ENCODE data around the gene SLC29A4.
A peak's percentile ranks its signal among the peaks of the same experiment; 100 is the strongest.
"Not testable (repeated sequence)": the region's sequence is repeated elsewhere in the genome, so short reads cannot be mapped to it uniquely, and the experiment has no call there.

The SLC29A4 gene

GRCh38 chr7:5282543-5283316 lies at the start of gene SLC29A4:
SLC29A4 (plus strand) TSS chr7:5282943; CDS start chr7:5287817, 4,874 bp downstream.
- peak; percentile 40 for DNase-seq

- peak; percentile 51 for DNase-seq
Observed at GRCh38 chr7:5234852-5235831, 47.6 kb upstream of the SLC29A4 start.

DNA sequence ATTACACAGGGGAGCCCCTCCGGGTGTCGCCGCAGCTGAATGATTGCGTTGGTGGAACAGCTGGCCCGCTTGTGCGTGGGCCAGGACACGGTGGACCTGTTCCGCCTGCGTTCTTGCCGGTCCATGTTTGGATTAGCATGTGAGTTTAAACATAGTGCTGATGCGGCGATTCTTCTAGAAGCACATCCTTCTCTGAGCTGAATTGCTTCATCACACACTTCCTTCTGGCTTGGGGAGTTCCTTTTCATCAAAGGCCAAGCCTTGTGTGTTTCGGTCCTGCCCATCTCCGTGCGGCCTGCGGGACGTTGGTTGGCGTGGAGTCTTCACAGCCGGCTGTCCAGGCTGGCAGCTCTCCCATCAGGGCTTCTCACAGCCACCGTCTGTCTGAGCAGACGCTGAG lies 45.5 kb upstream of the SLC29A4 start:
- no peak for DNase-seq

GRCh38 chr7:5238500-5238899 lies 44.2 kb upstream of the SLC29A4 start:
- no peak for DNase-seq

GRCh38 chr7:5243261-5243660 lies 39.5 kb upstream of the SLC29A4 start:
- DNase-seq: no peak

DNA sequence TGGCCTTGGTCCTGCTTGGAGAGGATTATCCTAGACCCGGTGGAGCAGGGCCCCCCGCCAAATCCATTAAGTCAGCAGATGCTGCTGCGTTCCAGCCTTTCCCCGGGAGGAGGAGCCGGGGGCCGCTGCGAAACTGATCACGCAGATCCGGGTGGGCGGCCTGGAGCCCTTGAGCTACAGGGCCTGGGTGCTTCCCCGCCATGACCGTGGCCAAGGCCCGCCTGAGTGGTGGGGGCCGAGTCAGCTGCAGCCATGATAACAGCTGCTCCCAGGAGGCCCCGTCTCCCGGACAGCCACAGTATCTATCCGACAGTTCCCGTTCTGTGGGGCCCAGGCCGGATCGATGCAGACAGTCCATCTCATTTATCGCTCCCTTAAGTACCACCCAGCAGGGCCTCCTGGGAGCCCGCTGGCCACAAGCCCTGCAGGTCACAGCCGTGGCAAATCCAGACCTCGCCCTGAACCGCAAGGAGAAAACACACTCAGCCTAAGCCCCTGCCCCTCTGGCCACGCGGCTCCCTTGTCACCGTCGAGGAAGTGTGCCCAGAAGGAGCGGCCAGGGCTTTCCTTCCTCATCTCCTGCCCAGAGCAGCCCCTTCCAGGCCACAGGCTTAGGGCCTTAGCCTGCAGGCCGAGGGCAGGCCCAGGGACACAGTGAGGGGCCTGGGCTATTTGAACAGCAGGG lies 34.4 kb upstream of the SLC29A4 start:
- DNase-seq: peak; percentile 29

GRCh38 chr7:5250787-5251186 lies 32.0 kb upstream of the SLC29A4 start:
- not testable (repeated sequence) for DNase-seq

GRCh38 chr7:5253529-5253928 lies 29.2 kb upstream of the SLC29A4 start:
- not testable (repeated sequence) for DNase-seq

DNA sequence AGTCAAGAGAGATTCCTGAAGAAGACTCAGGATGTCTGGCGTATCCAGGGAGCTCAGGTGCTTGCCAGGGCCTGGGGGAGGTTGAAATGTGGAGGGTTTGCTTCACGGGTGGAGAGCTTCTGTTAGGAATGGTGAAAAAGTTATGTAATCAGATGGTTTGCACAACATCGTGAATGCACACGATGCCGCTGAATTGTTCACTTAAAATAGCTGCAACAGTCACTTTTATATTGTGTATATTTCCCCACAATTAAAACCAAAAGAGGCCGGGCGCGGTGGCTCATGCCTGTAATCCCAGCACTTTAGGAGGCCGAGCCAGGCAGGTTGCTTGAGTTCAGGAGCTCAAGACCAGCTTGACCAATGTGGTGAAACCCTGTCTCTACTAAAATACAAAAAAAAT lies 28.4 kb upstream of the SLC29A4 start:
- DNase-seq: not testable (repeated sequence)

DNA sequence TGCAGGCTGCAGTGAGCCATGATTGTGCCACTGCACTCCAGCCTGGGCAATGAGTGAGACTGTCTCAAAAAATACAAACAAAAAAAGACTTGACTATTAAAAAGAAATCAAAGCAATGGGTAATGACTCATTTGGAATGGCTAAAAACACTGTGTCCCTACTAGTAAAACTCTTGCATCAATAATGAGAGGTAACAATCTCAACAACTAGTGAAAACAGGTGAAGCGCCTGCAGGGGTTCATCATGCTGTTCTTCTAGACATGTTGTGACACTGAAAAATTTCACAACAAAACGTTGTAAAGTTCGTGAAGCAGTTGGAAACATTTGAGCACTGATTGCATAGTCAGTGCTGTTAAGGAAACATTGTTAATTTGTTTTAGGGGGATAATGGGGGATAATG lies 26.9 kb upstream of the SLC29A4 start:
- DNase-seq: no peak

- DNase-seq: not testable (repeated sequence)
Observed at GRCh38 chr7:5260530-5261068, 22.1 kb upstream of the SLC29A4 start.

GRCh38 chr7:5263066-5263465 lies 19.7 kb upstream of the SLC29A4 start:
- DNase-seq: not testable (repeated sequence)

DNA sequence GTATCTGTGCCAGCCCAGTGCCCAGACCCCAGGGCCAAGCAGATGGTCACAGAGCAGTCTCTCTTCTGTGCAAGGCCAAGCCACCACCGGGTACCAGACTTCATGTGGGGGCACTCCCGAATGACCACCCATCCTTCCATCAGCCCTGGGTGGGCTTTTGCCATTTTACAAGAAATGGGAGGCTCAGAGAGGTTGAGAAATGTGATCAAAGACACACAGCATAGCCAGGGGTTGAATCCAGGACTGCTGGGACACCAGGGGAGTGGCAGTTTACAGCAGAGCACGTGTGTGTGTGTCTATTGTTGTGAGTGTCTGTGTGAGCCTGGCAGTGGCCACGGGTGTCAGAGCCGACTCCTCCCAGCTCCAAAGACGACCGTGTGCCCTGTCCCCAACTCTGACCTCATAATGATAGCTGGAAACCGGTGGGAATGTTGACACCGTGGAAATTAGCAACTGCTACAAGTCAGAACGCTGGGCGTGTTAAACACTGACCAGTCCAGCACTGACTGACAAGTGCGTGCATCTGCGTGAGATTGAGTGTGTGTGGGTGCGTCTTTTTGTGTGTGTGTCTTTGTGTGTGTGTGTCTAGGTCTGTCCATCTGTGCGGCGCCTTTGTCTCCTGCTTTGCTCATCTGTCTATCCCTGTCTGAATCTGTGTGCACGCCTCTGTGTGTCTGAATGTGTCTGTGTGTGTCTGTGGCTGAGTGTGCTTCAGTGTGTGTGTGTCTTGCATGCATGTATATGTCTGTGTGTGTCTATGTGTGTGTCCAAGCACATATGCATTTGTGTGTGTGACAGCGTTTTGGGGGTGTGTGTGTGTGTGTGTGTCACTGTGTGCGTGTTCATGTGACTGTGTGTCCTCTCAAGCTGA lies 17.2 kb upstream of the SLC29A4 start:
- DNase-seq: no peak

DNA sequence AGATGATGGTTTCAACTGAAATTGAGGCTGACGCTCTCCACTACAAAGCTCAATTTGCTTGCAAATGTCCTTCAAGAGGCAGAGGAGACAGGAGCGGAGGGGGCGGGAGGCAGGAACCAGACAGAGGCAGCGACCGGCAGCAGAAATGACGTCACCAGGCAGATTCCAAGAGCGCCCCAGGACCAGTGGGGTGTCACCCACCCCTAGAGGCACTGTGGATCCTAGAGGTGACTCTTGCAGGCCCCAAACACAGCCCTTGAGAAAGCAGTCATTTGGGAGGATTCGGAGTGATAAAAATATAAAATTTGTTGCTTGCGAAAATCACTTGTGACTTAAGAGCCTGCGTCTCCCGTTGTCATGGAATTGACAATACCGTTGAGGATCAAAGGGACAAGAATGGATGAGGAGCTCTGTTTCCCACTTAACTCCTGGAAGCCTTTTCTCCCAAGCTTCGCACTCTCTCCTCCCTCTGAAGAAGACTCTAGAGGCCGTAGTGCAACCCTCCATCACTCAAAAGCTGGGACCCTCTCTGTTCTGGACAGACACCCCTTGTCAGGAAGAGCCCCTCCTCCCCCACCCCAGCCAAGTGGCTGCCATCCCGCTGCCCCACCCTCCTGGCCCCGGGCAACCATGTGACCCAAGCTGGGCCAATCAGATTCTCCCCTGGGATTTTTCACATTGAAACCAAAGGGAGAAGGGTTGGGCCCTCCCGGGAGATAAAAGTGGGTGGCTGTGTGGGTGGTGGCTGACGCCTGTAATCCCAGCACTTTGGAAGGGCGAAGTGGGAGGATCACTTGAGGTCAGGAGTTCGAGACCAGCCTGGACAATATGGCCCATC lies 16.3 kb upstream of the SLC29A4 start:
- no peak for DNase-seq

- not testable (repeated sequence) for DNase-seq
Observed at GRCh38 chr7:5267829-5268228, 14.9 kb upstream of the SLC29A4 start.

DNA sequence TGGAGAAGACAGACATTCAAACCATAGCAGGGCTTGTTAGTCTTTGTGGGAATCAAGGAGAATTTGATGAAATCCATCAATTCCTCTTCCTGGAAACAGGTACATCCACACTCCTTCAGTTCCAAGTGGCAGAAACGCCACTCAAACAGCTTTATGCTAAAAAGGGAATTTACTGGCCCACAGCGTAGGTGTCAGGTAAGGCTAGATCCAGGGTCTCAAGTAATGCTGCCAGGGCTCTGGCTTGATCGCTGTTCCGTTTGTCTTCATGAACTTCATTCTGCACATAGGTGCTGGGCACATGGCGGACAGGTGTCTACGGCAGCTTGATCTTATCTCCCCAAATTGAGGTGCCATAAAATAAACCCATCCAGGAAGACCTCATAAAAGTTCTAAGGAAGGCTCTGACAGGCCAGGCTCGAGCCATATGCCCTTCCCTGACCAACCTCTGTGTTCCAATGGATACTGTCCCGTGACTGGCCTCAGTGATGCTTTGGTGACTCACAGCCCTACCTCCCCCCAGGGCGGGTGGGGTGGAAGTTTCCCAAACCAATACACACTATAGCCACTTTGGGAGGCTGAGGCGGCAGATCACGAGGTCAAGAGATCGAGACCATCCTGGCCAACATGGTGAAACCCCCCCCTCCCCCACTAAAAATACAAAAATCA lies 12.6 kb upstream of the SLC29A4 start:
- DNase-seq: not testable (repeated sequence)

GRCh38 chr7:5270788-5271187 lies 12.0 kb upstream of the SLC29A4 start:
- DNase-seq: no peak

DNA sequence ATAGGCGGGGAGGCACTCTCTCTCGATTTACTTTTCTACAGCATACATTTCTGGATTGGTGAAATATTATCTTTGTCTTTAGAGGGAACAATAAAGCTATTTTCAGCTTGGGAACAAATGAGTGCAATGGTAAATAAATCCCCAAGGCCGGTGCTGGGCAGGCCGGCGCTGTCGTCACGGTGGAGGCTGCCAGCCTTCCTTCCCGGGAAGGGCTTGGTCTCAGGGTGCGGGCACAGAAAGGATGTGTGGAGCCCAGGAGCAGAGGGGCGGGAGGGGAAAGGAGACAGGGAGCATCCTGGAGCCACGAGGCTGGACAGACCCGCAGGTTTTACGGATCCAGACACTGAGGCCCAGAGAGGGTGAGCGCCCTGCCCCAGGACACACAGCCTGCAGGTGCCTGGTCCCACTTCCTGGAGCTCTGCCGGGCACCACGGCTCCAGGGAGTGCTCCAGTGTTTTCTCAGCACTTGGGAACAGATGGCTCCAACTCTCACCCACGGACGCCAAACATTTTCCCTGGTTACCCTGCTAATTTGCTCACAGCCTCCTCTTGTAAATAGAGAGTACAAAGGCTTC lies 8.8 kb upstream of the SLC29A4 start:
- DNase-seq: not testable (repeated sequence)

DNA sequence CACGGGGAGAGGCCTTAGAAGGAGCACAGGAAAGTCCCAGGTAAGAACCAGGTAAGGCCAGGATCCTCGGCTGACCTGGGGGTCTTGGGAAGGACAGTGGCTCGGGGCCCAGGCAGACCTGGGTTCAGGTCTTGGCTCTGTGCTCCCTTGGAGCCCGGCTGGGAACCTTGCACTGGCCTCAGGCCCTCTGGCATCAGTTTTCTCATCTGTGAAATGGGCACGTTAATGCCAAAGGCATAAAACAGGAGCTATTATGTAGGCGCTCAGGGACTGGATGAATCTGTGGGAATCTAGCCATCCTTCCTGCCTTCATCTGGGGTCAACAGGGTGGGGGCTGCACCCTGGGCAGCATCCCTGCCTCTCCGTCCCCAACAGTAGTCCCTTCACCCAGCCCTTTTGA lies 8.3 kb upstream of the SLC29A4 start:
- DNase-seq: no peak

DNA sequence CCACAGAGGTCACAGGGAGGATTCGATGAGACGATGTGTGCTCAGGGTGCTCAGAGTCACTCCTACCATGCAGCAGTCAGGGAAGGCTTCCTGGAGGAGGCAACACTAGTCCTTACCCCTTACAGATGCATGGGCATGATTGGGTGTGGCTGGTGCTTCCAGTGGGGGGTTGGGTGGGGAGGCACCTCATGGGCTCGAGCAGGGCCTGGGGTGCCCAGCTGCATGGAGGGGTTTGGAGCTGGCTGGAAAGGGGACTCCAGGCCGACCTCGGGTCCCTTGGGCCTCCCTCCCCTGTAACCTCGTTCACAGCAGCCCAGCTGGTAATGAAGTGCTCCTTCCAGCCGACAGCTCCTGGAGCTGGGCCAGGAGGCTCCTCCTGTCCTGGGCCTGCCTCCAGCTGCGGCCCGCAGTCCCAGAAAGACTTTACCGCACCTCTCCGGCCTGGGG lies 7.7 kb upstream of the SLC29A4 start:
- not testable (repeated sequence) for DNase-seq
